Peyer's patch (tissue), 4 donors: ENCODE data around the gene RANGAP1. TPM values are rescaled to one million over a fixed set of nuclear protein-coding genes. Genes with fewer than 3 reads are reported as not detected.

Experiments used
- DNase-seq, 3 donors: peaks; one replicate each; pipeline ENCODE4 v3.0.0-alpha.2; 2017 to 2019
- H3K27ac ChIP-seq, 4 donors: fragments of 200-600 bp; sonication (generic); one replicate each; pipeline ENCODE4 v1.5.1; 2016 to 2019
- H3K27me3 ChIP-seq, 2 donors: fragments of 200-600 bp; sonication (generic); one replicate each; pipeline ENCODE4 v1.5.1; 2019
- H3K36me3 ChIP-seq, 3 donors: fragments of 200-600 bp; sonication (generic); one replicate each; pipeline ENCODE4 v1.5.1; 2016 to 2019
- H3K4me1 ChIP-seq, 4 donors: fragments of 200-600 bp; sonication (generic); one replicate each; pipeline ENCODE4 v1.5.1; 2016 to 2019
- H3K4me3 ChIP-seq, 4 donors: fragments of 200-600 bp; sonication (generic); 1 replicate in 3 of 4; 2 replicates in 1 of 4; pipeline ENCODE4 v1.5.1; 2016 to 2019; ENCODE audit warnings: mild to moderate bottlenecking in 1 of 4
- H3K9me3 ChIP-seq, 4 donors: fragments of 200-600 bp; sonication (generic); one replicate each; pipeline ENCODE4 v1.5.1; 2016 to 2019; ENCODE audit warnings: mild to moderate bottlenecking in 1 of 4
- CTCF ChIP-seq, 6 experiments: fragments of 450-650 bp in 4 of 6; fragments of 200-600 bp in 2 of 6; sonication (generic) in 1 of 6; IDR thresholded peaks; one replicate each; pipeline ENCODE4 v1.5.1; 2017 to 2019; ENCODE audit warnings: antibody characterized with exemption in 6 of 6, mild to moderate bottlenecking in 3 of 6, moderate library complexity in 1 of 6
- POLR2A ChIP-seq, 2 donors: fragments of 450-650 bp; IDR thresholded peaks; one replicate each; pipeline ENCODE4 v1.5.1; 2017; ENCODE audit warnings: antibody characterized with exemption in 2 of 2, mild to moderate bottlenecking in 2 of 2, moderate library complexity in 2 of 2
- total RNA-seq, 4 donors: library from RNA; depleted of rRNA; stranded (reverse); fragments of >200 nt; gene quantifications; one replicate each; pipeline ENCODE4 v1.1.0, GENCODE V29; 2016

RANGAP1 gene
- total RNA-seq, 4 donors from 2014 or later: 29.8 to 79.2 (median 35.8) TPM

DNA sequence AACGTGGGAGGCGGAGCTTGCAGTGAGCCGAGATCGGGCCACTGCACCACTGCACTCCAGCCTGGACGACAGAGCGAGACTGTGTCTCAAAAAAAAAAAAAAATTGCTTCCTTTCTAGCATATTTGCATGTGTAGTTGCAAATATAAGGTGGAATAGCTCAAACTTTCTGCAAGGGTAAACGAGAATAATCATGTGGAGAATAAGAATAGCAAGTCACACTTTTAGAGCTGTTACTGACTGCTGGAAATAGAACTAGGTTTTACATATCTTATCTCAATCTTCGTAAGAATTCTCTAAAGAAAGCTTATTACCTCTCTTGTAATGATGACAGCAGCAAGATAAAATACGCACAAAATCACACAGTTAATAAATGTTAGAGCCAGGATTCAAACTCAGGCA is 79.3 kb downstream of the RANGAP1 start:
- H3K36me3 ChIP-seq: peaks cover 0 to 17% (median 0%) of the 10 kb centered on the region in 3 donors
- H3K9me3 ChIP-seq: no peaks in the 10 kb centered on the region
- no peak for TF ChIP-seq POLR2A (IDR thresholded peaks at IDR 0.05)
- no peak for TF ChIP-seq CTCF (IDR thresholded peaks at IDR 0.05)
- no peak for DNase-seq
- H3K4me3 ChIP-seq: no peak overlapping the region
- peaks cover 0 to 11% (median 3%) of the 10 kb centered on the region in 4 donors for H3K4me1 ChIP-seq
- no peak overlapping the region for H3K27ac ChIP-seq
- no peaks in the 10 kb centered on the region for H3K27me3 ChIP-seq

- H3K27me3 ChIP-seq: no peaks in the 10 kb centered on the region
- no peaks in the 10 kb centered on the region for H3K9me3 ChIP-seq
- TF ChIP-seq POLR2A (IDR thresholded peaks at IDR 0.05) (peak in 1 of 2 donors; percentile 29), CTCF (IDR thresholded peaks at IDR 0.05) (no peak)
- peaks cover 0 to 7% (median 0%) of the 10 kb centered on the region in 3 donors for H3K36me3 ChIP-seq
- peak within 1 kb of the TSS; percentile 36 to 83 (median 68) for H3K27ac ChIP-seq
- H3K4me1 ChIP-seq: peaks cover 0 to 11% (median 3%) of the 10 kb centered on the region in 4 donors
- DNase-seq: peak; percentile 98 to 99 (median 98)
- H3K4me3 ChIP-seq: peak within 1 kb of the TSS; percentile 63 to 88 (median 71)
Measured at GRCh38 chr22:41204992-41205900, 80.7 kb downstream of the RANGAP1 start, which contains the start of gene L3MBTL2. TSS of gene L3MBTL2 (plus strand) at chr22:41205312. CDS start at chr22:41205363, 51 bp downstream.

DNA sequence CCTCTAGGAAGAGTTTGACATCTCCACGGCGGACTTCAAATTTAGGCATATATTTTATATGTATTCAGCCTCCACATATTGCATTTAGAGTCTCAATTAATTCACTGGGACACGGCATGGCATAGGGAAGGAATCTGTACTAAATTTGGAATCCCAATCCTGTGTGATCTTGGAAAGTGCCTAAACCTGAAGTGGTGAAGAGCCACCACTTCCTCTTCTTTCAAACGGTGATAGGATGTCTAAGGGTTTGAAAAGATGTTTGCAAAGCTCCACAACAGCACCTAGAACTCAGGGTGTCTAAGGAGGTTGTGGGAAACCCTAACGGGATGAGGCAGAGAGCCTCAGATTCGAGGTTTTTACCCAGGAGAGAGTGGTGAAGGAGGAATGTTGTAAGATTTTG is 81.9 kb downstream of the RANGAP1 start:
- Histone ChIP-seq H3K4me1 (peaks cover 0 to 11% (median 3%) of the 10 kb centered on the region in 4 donors), H3K9me3 (no peaks in the 10 kb centered on the region), H3K27ac (no peak overlapping the region)

DNA sequence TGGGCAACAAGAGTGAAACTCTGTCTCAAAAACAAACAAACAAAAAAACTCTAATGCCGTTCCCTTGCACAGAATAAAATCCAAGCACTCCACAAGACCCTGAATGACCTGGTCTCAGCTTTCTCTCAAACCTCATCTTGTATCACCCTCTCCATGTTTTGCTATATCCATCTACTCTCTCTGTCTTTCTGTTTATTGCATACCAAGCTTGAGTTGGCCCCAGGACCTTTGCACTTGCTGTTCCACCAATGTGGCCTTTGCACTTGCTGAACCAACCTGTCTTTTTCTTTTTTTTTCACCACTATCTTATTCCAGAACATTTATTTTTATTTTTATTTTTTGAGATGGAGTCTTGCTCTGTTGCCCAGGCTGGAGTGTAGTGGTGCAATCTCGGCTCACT is 82.9 kb downstream of the RANGAP1 start:
- H3K4me1 ChIP-seq: peaks cover 0 to 20% (median 3%) of the 10 kb centered on the region in 4 donors
- H3K36me3 ChIP-seq: no peaks in the 10 kb centered on the region
- DNase-seq: no peak
- no peak overlapping the region for H3K27ac ChIP-seq
- TF ChIP-seq CTCF (IDR thresholded peaks at IDR 0.05): no peak
- no peak for TF ChIP-seq POLR2A (IDR thresholded peaks at IDR 0.05)
- no peaks in the 10 kb centered on the region for H3K9me3 ChIP-seq
- H3K27me3 ChIP-seq: no peaks in the 10 kb centered on the region
- H3K4me3 ChIP-seq: no peak overlapping the region

More for the DNA sequence above, 81.9 kb downstream of the RANGAP1 start:
- Histone ChIP-seq H3K36me3 (no peaks in the 10 kb centered on the region), H3K4me3 (no peak overlapping the region), H3K27me3 (no peaks in the 10 kb centered on the region)
- no peak for DNase-seq
- TF ChIP-seq POLR2A (IDR thresholded peaks at IDR 0.05) (no peak), CTCF (IDR thresholded peaks at IDR 0.05) (no peak)

DNA sequence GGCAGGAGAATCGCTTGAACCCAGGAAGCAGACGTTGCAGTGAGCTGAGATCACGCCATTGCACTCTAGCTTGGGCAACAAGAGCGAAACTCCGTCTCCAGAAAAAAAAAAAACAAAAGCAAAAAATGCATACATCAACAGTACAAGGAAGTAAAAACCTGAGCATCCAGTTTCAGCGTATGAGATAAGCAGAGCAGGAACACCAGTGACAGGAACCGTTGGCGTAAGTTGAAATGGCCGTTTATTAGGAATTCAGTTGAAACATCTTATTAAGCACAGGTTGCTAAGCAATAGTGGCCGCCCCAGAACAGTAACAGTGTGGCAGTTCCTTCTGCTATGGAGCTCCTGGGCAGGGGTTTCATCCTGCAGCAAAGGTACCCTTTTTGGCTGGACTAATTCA is 84.8 kb downstream of the RANGAP1 start:
- Histone ChIP-seq H3K36me3 (no peaks in the 10 kb centered on the region), H3K27me3 (no peaks in the 10 kb centered on the region), H3K27ac (no peak overlapping the region), H3K4me3 (no peak overlapping the region), H3K4me1 (peaks cover 0 to 19% (median 4%) of the 10 kb centered on the region in 4 donors), H3K9me3 (no peaks in the 10 kb centered on the region)
- no peak for DNase-seq
- TF ChIP-seq CTCF (IDR thresholded peaks at IDR 0.05) (no peak), POLR2A (IDR thresholded peaks at IDR 0.05) (no peak)
